ENCODE measurements around the gene SIK1.
"Not testable (repeated sequence)": the region's sequence is repeated elsewhere in the genome, so short reads cannot be mapped to it uniquely, and the experiment has no call there.

The SIK1 gene

DNA sequence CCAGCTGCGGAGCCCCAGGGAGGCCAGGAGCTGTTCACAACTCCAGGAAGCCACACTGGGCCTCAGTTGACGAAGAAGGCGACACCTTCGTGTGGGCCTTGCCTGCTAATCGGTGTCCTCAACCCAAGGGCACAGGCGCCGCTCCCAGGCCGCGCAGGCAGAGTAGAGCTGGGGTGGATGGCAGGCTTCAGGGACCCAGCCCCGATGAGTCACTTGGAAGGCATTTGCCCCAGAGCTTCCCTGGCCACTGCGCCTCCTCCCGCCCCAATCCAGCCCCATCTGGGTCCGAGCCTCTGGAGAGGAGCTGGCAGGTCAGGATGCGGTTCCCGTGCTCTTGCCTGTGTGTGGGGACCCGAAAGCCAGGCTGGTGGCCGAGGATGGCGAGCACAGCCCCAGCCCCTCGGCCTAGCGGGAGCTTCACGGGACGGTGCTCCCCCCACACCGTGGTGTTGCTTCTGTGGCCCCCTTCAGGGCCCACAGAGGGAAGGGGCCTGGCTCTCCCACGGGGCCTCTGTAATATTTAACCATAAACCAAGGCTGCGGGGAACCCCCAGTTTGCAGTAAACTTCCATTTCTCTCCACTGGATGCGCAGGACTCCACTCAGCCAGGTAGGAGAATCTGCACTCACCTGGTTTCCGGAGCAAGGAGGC lies 30.0 kb downstream of the SIK1 start:
- DNase-seq (ENCODE audit: low read depth) = not testable (repeated sequence)

DNA sequence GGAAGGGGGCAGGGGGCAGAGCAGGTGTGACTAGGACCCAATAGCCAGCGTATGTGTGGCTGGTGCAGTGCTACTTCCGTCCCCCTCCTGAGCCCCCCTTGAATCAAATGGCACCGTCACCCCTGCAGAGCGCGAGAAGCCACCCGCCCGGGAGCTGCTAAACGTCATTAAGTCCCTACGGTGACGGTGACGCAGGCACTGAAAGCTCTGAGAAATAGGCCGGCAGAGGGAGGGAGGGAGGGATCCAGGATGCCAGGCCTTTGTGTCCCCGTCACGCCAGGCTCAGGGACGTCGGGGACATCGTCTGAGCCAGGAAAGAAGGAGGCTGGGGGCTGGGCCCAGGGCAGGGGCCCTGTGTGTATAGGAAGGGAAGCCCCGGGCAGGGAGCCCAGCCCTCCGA lies 43.6 kb downstream of the SIK1 start:
- not testable (repeated sequence) for DNase-seq (ENCODE audit: low read depth)

DNA sequence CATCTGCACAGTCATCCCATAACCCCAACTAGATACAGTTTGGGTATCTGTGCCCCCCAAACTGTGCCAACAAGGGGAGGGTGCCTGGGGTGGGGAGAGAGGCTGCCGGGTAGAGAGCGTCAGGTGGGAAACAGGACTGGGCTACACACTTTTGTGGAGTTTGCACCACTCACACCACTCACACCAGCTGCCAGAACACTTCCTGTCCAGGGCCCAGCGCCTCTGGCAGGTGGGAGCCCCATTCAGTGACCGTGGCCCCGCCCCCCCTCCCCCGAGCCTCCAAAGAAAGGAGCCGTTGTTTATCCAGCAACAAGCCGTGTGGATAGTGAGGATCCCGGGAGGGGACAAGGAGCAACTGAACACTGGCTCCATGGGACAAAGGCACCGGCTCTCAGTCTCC lies 44.0 kb downstream of the SIK1 start:
- not testable (repeated sequence) for DNase-seq (ENCODE audit: low read depth)

DNA sequence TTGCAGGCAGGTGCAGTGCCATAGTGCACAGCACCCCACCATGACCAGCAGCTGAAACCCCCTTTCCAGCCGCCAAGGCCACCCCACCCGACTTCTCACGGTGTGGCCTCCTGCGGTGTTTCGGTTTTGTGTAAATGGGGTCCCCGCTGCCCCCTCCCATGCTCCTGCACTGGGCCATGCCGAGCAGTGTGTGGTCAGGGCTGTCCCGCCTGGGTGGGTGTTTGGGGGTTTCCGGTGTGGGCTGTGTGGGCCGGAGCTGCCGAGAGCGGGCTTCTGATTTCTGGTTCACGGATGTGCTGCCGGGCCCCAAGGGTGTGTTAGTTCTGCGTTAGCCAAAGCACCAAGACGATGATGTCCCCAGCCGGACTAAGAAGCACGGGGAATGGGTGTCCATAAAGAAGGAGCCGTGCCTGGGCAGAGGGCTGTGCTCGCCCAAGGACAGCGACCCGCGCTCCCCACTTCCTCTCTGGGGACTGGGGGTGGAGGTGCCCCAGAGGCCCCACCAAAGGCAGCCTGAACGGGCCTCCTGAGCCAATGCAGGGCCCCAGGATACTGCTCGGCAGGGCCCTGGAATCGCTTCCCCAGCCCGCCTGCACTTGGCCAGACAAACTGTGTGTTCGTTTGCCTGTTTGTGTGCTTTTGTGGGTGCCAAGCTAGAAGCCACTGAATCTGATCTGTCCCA lies 45.9 kb downstream of the SIK1 start:
- not testable (repeated sequence) for DNase-seq (ENCODE audit: low read depth)

DNA sequence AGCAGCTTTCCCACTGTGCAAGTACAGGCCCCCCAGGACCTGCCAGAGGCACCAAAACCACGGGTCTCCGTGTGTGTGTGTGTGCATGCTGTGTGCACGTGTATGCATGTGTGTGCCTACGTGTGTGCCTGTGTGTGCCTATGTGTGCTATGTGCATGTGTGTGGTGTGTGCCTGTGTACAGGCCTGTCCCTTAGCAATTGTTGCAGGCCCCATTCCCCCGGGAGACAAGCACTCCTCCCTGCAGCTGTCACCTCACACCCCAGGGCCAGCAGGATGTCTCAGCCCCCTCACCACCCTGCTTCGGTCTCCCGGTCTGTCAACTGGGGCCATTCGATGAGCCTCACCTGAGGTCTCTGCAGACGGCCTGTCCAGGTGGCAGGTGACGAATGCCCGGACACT lies 46.6 kb downstream of the SIK1 start:
- not testable (repeated sequence) for DNase-seq (ENCODE audit: low read depth)

DNA sequence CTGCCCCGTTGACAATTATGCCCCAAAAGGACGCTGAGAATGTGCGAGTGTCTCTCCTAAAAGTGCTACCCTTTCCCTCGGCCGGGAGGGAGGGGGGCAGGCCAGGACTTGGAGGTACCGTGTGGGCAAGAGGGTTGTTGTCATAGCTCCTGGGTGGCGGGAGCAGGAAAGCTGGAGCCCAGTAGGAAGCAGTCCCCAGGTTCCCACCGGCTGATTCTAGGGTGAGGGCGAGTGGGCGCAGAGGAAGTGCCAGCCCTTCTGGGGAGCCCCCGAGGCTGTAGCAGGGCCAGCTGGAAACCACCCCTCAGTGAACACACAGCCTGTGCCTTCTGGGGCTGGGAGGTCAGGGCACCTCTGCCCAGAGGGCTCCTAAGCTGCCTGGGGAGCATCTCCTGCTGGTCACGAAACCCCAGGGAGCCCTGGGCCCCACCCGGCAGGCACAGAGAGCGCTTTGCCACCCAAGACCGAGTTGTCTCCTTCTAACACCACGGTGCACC lies 47.3 kb downstream of the SIK1 start:
- not testable (repeated sequence) for DNase-seq (ENCODE audit: low read depth)

DNA sequence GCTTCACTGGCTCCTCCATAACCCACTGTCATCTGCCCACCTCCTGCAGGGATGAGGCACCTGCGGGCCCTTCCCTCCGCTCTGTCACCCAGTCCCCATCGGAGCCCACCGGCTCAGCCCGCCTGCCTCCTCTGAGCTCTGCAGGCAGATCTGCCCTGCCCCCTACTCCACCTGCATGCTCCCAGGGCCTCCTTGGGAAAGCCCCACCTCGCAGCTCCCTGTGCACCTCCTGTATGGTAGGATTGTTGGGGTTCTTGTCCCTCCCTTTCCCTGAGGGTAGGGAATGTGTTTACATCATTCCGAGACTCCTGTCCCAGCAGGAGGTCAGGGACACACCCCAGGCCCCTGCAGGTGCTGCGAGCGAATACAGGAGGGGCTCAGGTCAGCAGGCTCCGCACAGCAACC lies 50.5 kb downstream of the SIK1 start:
- DNase-seq (ENCODE audit: low read depth) = no peak

DNA sequence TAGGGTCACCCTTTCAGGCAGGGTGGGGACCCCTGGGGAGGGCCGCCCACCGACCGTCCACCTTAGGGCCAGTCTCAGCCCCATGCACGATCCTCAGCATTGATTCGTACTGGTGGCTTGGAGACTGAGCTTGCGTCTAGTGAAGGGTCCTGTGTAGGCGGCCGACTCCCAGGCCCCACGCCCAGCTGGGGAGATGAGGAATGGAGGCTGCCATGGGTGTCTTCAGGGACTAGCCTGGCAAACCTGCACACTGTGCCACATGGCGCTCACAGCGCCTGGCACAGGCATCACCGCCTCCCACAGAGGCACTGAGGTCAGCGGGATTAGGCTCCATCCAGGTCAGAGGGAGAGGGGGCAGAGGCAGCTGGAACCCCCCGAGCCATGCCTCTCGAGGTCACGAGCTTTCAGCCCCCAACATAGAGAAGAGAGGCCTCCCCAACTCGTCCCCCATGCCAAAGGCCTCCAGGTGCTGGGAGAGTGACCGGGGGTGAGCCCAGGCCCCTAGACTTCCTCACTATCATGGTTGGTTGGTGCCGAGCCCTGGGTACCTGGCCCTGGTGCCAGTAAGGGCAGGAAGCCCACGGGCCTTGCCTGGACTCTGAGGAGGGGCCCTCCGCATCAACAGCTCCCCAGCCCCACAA lies 51.0 kb downstream of the SIK1 start:
- DNase-seq (ENCODE audit: low read depth) = no peak

DNA sequence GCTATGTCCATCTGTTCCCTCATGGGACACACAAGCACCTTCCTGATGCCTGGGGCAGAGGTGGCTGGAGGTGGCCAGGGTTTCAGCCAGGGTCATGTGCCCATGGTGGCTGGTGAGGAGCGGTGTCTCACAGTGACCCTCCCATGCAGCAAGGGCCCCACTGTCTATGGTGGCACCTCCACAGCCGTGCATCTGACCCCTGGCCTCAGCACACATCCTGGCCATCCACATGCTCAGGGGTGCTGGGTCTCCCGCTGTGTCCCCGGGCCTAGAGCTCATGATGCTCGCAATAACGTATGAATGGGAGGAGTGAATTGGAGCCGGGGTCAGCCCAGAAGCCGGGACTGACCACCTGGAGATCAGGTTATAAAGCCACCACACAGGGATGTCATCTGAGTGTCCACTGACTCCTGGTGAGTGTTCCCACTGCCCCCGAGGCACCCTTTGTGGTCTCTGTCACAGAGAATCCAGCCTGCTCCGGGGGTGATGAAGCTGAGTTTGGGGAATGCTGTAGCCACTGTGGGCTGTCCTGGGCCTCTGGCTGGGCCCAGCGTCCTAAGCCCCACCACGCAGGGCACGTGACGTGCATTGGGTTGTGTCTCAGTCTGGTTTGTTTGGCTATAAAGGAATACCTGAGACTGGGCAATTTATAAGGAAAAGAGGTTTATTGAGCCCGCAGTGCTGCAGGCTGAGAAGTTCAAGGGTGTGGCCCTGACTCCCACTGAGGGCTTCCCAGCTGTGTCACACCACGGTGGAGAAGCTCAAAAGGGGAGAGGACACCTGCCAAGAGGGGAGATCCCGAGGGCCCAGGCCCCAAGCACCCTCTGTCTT lies 51.7 kb downstream of the SIK1 start:
- no peak for DNase-seq (ENCODE audit: low read depth)

DNA sequence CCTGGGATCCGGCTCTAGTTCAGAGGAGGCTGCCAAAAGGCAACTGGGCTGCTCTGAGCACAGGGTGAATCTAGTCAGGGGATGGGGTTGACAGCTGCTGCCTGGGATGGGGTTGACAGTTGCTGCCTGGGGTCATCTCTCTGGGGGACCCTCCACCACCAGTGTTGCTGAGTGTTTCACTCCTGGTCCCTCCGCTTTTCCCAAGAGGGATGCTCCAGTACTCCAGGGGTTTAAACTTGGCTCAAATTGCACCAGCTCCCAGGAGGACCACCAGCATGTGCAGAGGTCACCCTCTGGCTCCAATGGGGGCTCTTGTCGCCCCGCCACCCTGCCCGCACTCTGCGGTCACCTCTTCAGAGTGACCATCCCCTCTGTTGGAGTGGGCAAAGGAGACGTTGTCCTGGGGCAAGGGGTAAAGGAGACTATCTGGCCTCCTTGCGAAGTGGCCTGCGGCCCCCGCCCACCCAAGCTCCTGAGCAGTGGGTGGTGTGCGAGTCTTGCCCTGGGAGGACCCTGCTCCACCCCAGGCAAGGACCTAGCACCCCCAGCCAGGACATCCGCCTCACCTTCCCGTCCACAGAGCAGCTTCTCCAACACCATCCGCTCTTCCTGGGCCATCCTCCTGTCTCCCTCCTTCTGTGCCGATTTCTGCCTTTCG lies 52.6 kb downstream of the SIK1 start:
- DNase-seq (ENCODE audit: low read depth) = no peak

DNA sequence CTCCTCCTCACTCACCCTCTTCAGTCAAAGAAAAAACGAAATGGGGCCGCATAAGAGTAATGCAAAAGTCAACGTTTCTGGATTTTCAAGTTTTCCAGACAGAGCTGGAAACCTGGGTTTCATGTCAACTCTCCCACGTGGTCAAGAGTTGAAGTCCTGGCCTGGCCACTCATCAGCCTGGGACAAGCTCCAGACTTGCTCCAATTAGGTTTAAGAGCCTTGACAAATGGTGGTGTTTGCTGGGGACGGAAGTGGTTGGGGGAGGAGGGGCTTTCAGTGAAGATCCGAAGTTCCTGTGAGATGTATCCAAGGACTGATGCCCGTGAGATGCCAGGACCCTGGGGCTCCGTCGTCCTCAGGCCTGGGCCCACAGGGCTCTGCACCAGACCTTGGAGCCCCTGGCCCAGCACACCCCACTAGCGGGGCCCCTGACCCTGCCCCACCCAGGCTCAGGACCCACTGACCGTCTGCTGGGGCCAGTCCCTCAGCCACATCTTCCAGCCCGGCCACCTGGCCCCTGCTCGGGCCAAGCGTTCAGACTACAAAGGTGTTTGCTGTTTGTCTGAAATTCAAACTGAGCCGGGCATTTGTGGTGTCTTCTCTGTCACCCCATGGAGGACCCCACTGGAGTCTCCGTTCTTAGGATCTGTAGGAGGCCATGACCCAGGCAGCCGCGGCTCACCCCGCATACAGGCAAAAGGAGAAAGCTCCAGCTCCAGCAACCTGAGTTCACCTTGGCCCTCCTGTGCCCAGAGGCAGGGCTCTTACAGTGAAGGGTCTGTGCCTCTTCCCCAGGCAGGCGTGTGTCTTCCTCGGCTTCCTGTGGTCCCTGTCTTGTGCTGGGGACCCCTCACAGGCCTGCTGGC lies 53.3 kb downstream of the SIK1 start:
- DNase-seq (ENCODE audit: low read depth) = no peak

DNA sequence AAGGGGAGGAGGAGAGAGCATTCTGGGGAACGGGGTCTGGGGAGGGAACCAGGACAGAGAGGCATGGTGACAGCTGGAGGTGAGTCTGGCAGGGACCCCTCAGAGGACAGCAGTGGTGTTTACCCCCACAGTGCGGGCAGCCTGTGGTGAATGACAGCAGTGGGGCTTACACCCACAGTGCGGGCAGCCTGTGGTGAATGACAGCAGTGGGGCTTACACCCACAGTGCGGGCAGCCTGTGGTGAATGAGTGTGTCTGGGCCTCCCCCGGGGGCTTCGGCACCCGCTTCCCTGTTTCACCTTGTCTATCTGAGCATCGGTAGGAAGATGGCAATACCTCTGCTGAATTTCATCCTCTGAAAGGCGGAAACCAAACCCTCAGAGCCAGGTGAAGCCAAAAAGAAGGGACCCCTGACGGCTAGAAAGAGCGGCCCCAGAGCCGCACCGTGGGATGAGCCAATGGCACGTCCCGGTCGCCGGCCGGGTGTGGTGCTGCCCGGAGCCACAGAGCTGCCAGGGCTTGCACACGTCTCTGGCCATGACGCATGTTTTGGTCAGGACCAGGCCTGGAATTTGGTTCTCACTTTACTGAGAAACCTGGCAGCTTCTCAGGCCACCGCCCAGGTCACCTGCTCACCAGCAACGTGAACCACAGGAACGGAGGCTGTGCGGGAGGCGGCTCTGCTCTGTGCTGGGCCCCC lies 54.1 kb downstream of the SIK1 start:
- no peak for DNase-seq (ENCODE audit: low read depth)

DNA sequence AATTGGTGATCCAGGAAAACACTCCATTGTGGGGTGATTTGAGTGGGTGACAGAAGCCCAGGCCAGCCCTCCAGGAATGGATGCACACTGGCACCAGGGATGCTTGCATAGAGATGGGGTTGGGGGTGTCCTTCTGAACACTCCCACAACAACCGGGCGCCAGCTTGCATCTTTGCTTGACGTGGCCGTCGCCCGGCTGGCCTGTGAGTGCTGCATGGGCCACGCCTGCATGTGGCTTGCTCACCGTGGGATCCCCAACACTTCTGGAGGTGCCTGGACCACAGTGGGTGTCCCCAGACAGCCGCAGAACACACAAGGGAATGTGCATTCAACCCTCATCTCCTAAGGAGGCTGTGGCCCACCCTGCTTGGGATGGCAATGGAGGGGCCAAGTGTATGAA lies 55.1 kb downstream of the SIK1 start:
- DNase-seq (ENCODE audit: low read depth) = no peak

DNA sequence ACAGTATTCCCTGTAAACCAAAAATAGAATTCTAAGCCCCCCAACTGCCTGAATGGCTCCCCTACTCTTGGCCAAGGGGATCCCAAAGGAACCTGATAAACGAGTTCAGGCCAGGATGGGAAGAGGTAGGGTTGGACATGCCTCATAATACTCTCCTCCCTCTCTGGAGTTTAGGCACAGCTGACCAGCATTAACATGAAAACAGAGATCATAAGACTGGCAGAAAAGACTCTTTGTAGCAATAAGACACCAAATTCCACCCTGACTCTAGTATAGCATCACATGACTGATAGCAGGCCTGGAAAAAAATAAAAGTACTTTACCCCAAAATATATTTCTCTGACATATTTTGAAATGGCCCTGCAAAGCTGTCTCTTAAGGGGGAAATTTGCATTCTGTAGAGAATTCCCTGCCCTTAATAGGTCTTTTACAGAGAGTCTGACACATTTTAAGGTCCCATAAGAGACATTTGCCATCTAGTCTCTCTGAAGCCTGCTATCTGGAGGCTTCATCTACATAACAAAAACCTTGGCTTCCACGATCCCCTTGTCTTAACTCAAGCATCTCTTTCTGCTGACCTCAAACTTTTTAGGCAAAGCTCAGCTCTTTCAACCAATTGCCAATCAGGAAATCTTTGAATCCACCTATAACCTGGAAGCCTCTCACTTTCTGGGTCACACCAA lies 55.9 kb downstream of the SIK1 start:
- DNase-seq (ENCODE audit: low read depth) = no peak

DNA sequence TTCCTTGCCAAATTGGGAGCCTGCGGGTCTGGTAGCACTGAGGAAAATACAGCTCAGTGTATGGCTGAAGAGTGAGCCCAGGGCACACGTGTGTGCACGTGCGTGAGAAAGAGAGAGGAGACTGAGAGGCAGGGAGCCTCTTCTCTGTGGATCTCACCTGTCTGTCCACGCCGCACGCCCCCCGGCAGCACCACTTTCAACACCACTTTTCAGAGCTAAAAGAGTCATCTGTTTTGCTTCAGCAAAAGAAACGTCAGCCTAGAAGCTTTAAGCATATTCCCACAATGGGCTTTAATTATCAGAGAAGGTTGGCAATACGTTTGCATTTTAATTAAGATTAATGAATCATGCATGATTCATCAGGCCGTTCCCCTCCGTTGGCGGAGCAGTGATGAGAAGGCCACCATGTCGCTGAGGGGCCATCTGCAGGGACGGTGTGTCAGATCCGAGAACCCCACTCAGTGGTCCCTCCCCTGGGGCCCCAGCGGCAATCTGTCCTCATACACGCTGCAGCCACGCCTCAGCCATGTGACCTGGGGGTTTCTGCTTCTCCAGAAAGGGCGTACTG lies 56.8 kb downstream of the SIK1 start:
- DNase-seq (ENCODE audit: low read depth) = no peak

DNA sequence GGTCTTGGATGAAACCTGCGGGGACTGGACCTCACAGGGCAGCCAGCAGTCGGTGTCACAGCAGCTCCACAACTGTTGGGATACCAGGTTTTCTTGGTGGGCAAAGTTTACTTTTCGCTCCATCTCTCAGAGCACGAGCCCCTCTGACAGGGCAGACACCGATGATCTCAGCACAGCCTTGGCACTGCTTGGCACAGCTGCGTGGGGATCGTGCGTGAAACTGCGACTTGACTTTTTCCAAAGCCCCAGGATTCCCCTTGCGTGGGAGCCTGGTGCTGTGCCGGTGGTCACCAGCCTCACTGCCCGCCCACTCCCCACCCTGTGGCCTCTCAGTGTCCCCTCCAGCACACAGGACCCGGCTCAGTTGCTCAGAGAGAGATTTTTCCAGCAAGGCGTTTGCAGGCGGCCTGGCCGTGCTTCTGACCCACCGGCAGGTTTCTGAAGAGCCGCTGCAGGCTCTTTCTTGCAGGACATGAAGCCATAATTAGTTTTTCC lies 57.3 kb downstream of the SIK1 start:
- DNase-seq (ENCODE audit: low read depth) = no peak

DNA sequence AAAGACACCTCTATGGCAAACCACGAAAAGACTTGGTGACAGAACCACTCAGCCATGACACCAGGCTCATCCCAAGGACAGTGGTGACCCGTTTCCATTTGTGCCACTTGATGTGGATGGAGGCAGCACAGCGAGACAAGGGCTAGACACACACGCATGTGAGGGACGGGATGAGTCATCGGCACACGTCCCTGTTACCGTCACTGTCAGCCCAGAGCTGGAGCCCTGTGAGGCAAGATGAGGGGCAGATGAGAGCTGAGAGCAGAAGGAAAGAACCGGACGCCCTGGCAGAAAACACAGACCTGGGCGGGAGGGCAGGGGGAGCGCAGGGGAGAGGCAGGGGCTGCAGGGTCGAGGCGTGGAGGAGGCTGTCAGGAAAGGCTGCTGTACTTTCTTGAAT lies 57.8 kb downstream of the SIK1 start:
- DNase-seq (ENCODE audit: low read depth) = no peak

DNA sequence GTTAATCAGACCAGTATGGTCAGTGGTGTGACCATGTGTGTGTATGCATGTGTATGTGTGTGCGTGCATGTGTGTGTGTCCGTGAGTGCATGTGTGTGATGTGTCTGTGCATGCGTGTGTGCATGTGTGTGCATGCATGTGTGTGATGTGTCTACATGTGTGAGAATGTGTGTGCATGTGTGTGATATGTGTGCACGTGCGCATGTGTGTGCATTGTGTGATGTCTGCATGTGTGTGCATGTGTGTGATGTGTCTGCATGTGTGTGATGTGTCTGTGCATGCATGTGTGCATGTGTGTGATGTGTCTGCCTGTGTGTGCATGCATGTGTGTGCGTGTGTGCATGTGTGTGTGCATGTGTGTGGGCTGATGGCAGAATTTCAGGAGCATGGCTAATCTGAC lies 58.2 kb downstream of the SIK1 start:
- DNase-seq (ENCODE audit: low read depth) = no peak

DNA sequence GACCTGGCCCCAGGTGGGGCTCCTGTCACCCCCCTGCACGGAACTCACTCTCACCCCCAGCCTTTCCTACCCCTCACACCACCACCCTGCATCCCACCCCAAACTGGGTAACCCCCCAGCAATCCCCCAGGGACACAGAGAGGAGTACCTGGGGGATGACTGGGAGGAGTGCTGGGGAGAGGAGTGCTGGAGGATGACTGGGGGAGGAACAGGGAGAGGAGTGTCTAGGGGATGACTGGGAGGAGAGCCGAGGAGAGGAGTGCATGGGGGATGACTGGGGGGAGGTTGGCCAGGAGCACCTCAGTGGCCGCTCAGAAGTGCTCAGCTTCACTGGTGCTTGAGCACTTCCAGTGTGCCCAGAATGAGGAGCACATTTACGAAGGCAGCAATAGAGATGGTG lies 59.1 kb downstream of the SIK1 start:
- no peak for DNase-seq (ENCODE audit: low read depth)

All from non-pigmented ciliary epithelial cell (primary cell).